Upper lobe of left lung (tissue), 4 donors: ENCODE results near the gene CEP89.

ENCODE experiments used
- EP300 ChIP-seq, 4 donors: sonication (generic); formaldehyde crosslinking; IDR thresholded peaks; one replicate each; pipeline ENCODE4 v1.5.1; 2017; ENCODE audit warnings: antibody characterized with exemption in 4 of 4, control low read depth in 2 of 4
- POLR2A ChIP-seq, 4 donors: fragments of 450-650 bp; IDR thresholded peaks; one replicate each; pipeline ENCODE4 v1.5.1; 2016 to 2017; ENCODE audit warnings: antibody characterized with exemption in 4 of 4, mild to moderate bottlenecking in 2 of 4
- POLR2AphosphoS5 ChIP-seq, 2 donors: sonication (generic); formaldehyde crosslinking; IDR thresholded peaks; one replicate each; pipeline ENCODE4 v1.5.1; 2017; ENCODE audit warnings: antibody characterized with exemption in 2 of 2
- TF ChIP-seq, protein P1 (sequence below), 6 experiments: fragments of 450-650 bp in 4 of 6; fragments of 200-600 bp in 2 of 6; sonication (generic) in 2 of 6; IDR thresholded peaks; one replicate each; pipeline ENCODE4 v1.5.1; 2016 to 2019; ENCODE audit warnings: antibody characterized with exemption in 6 of 6

DNA sequence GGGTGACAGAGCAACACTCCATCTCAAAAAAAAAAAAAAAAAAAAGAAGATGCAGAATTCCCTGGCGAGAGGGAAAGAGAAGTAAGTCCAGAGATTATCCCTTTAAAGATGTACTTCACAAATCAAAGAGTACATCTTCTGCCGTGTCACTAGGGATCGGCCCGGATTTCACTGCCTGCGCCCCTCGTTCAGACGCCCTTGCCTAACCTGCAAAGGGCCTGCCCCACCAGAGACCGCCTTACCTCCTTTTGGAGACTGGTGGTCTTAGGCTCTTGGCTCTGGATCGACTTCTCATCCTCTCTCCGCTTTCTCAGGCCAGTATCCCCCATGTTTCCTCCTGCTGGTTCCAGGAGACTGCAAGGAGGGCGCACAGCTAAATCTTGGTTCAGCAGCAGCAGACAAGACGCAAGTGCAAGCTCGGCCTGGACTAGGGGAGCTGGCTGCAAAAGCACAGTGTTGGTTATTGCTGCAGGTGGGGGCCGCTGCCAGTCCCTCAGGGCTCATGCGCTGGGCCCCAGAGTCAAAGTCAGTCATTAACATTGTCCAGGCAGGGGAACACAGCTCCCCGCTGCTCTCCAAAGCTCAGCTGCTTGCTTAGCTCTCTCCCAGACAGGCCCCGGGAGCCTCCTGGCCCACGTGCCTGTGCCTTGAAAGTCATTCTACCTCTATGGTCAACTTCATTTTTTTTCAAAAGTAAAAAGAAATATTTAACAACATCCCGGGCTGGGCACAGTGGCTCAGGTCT lies 103.4 kb downstream of the CEP89 start:
- TF ChIP-seq EP300 (IDR thresholded peaks at IDR 0.05) (no peak), POLR2A (IDR thresholded peaks at IDR 0.05) (no peak), POLR2AphosphoS5 (IDR thresholded peaks at IDR 0.05) (no peak)
- TF ChIP-seq, protein P1, sequence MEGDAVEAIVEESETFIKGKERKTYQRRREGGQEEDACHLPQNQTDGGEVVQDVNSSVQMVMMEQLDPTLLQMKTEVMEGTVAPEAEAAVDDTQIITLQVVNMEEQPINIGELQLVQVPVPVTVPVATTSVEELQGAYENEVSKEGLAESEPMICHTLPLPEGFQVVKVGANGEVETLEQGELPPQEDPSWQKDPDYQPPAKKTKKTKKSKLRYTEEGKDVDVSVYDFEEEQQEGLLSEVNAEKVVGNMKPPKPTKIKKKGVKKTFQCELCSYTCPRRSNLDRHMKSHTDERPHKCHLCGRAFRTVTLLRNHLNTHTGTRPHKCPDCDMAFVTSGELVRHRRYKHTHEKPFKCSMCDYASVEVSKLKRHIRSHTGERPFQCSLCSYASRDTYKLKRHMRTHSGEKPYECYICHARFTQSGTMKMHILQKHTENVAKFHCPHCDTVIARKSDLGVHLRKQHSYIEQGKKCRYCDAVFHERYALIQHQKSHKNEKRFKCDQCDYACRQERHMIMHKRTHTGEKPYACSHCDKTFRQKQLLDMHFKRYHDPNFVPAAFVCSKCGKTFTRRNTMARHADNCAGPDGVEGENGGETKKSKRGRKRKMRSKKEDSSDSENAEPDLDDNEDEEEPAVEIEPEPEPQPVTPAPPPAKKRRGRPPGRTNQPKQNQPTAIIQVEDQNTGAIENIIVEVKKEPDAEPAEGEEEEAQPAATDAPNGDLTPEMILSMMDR (IDR thresholded peaks at IDR 0.05), result no peak
